SU-DHL-6 (cell line): ENCODE measurements around the gene LASP1.

Source experiments
- CTCF ChIP-seq: fragments of 200-600 bp; sonication (generic); IDR thresholded peaks from one replicate; pipeline ENCODE4 v1.5.1; 2017; ENCODE audit warnings: antibody characterized with exemption, mild to moderate bottlenecking, low read length, moderate library complexity; ENCODE audit not compliant: insufficient read depth, poor library complexity, severe bottlenecking
- EZH2phosphoT487 ChIP-seq: fragments of 200-600 bp; sonication (generic), shearing (Covaris generic); conservative IDR thresholded peaks from 2 replicates; pipeline ENCODE4 v1.6.1; 2018; ENCODE audit warnings: mild to moderate bottlenecking, antibody characterized with exemption, low read length, moderate library complexity, mixed read lengths

- TF ChIP-seq CTCF (no peak), EZH2phosphoT487 (no peak)
Observed at GRCh38 chr17:38943607-38944006, 73.7 kb downstream of the LASP1 start.
